NCI-H82 treated with DMSO at 0.1 percent for 48 hours (cell line): ENCODE measurements around the gene NEO1.
"Not testable (repeated sequence)": the region's sequence is repeated elsewhere in the genome, so short reads cannot be mapped to it uniquely, and the experiment has no call there.

Source experiments
- DNase-seq: peaks from one replicate; lab custom pipeline; 2025; ENCODE audit not compliant: unreplicated experiment; lab: John Stamatoyannopoulos, UW

NEO1 gene

DNA sequence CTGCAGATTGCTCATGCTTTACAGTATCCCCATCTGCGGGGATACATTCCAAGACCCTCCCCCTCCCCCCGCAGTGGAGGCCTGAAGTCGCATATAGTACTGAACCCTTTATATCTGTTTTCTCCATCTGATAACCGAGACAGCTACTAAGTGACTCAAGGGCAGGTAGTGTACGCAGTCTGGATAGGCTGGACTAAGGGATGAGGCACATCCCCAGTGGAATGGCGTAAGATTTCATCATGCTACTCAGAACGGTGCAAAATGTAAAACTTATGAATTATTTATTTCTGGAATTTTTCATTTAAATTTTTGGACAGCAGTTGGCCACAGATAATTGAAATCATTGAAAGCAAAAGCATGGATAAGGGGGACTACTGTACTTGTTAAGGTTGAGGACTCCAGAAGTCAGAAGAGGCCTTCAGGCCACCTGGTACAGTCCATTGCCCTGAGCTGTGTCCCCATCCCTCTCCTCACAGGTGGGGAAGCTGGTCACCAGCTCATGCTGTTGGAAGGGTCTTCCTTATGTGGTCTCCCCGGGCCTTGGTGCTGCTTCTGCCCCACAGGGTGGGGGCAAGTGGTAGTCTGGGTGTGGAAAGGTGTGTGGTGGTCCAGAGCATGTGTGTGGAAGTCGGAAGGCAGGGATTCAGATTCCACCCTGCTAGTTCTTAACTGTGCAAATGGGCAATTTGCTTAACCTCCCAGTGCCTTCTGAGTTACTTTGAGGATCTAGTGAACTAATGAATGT, 244.5 kb downstream of the NEO1 start:
- no peak for DNase-seq

GRCh38 chr15:73298522-73299245, 246.4 kb downstream of the NEO1 start:
- DNase-seq: no peak

DNA sequence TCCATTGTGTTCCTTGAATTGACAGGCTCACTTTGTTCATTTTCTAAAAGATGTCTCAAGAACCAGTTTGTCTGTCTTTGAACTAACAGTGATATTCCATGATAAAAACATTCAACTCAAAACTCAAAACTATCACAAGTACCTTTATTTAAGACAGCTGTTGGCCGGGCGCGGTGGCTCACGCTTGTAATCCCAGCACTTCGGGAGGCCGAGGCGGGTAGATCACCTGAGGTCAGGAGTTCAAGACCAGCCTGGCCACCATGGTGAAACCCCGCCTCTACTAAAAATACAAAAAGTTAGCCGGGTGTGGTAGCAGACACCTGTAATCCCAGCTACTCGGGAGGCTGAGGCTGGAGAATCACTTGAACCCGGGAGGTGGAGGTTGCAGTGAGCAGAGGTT, 248.0 kb downstream of the NEO1 start:
- not testable (repeated sequence) for DNase-seq

- DNase-seq: no peak
These were observed 251.4 kb downstream of the NEO1 start for GRCh38 chr15:73303636-73304035.

DNA sequence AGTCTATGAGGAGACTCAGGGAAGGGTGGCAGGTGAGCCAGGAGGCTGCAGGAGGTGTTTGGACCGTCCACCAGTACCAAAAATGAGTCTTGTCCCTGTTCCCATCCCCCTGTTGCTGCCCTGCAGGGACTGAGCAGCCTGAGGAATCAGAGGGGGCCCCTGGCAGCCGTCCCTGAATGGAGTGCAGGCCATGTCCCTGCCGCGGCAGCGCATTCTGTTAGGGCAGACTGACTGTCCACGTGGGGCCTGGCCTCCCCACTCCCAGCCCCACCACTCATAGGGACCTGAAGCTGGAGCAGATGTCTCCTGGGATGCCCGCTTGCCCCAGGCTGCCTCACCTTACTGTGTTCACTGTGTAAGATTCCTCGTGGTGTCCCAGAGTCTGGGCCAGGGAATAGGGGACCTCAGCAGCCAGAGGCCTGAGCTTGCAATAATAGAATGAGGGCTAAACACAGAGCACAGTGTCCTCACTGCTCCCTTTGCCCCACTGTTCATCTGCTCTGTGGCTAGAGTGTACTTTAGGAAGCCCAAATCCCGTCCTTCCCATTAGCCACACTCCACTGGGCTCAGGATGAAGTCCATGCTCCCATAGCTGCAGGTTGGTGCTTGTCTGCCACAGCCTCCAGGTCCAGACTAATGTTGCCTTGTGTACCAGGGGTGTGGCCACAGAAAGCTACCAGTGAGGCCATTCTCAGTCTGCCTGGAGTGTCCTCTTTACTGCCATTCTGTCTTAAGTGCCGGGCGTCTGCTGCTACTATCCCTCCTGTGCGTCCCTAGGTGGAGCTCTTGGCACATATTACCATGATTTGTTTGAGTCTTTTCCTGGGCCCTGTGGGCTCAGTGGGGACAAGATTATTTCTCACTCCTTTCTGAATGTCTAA, 253.3 kb downstream of the NEO1 start:
- DNase-seq: peak; percentile 50

GRCh38 chr15:73308305-73308704, 256.0 kb downstream of the NEO1 start:
- no peak for DNase-seq

- DNase-seq: no peak
These were observed 261.6 kb downstream of the NEO1 start for GRCh38 chr15:73313861-73314260.

DNA sequence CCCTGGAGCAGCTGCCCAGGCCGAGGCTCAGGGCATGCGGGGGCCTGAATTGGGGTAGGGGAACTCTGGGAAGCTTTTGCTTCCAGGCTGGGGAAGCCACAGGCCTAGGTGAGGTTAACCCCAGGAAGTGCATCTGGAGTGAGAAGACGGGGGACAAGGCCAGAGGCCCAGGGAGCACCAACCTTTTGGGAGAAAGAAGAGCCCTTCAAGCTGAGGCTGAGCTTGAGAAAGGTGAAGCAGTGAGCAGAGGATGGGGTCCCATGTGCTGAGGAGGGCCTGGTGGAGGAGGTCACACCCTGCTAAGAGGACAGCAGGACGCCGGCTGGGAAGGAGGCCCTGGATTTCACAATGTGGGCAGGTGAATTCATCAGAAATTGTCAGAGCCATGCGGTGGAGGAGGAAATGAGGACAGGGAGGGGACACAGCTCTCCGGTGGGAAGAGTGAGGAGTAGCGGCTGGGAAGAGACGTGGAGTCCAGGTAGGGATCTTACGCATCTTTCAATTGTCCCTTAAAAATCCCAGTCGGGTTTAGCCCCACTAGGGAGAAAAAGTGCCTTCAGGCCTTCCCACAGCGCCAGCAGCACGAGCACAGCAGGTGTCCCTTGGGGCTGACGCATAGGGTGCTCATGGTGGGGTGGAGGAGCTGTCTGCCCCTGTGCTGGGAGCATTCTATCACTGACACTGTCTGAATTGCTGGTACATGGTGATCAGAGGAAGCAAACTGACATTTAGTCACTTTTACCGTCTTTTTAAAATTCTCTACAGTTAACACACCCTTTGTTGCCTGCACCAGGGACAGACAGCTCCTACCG, 265.6 kb downstream of the NEO1 start:
- no peak for DNase-seq

DNA sequence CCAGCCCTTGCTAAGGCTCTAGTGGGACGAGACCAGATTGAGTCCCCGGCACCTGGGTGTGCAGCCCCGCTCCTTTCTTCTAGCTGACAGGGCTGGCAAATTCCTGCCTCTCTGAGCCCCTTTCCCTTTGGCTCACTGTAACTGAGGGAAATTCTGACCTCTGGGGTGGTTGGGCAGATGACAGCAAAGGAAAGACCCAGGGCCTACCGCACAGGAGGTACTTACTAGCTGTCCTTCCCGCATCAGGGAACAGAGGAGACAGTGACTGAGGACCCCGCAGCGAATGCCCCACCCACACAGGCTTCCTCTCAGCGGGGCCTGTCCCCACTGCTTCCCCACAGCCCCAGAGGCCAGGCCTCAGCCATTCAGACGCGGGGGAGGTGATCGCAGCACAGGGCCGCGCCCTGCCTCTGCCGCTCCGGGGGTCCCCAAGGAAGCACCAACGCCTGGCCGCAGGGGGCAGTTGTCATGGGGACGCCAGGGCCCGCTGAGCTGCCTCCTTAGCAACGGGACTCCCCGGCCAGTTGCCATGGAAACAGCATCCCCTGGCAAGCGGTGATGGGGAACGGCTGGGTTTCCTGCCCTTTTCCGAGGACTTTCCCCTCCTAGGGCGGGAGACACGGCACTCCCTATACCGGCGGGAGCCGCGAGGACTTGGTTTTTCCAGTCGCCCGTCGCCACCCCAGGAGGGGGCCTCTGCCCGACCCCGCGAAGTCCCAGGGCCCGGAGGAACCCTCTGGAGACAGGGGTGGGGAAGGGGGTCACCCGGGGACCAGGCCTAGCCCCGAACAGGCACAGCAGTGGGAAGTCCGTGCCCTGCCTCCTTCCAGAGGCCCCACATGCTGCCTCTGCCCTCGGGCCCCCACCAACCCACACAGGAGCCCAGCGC, 266.4 kb downstream of the NEO1 start:
- no peak for DNase-seq

DNA sequence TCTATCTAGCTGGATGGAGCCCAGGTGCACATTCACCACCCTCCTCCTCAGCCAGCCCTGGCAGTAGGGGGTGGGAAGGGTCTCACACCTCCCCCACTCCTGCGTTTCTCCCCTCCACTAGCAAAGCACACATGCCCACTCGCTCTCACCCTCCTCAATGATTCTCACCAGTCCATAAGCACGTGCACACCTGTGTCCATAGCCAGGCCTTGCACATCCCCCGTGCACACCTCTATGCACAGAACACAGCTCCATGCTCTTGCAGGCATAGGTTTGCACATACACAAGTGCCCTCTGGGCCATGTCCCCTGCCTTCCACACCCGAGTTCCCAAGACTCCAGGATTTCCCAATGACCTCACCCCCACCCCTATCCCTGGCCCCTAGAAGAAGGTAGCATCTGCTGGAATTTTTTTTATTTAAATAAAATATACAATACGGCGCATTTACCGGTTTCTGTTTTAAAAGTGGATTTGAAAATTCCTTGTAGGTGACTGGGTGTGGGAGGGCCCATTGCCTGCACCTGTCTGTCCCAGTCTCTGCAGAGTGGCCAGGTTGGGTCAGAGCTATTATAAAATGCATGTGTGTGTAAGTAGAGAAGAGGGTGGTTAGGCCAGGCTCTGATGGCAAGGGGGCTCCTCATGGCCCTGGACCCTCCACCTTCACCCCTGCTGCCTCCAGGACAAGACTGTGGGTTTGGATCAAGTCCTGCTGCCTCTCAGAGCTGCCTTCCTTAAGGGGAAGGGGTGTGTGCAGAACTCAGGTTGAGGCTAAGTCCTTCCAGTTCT, 267.4 kb downstream of the NEO1 start:
- DNase-seq: no peak

GRCh38 chr15:73320619-73321180, 268.4 kb downstream of the NEO1 start:
- no peak for DNase-seq

GRCh38 chr15:73321496-73322450, 269.5 kb downstream of the NEO1 start:
- peak; percentile 73 for DNase-seq

DNA sequence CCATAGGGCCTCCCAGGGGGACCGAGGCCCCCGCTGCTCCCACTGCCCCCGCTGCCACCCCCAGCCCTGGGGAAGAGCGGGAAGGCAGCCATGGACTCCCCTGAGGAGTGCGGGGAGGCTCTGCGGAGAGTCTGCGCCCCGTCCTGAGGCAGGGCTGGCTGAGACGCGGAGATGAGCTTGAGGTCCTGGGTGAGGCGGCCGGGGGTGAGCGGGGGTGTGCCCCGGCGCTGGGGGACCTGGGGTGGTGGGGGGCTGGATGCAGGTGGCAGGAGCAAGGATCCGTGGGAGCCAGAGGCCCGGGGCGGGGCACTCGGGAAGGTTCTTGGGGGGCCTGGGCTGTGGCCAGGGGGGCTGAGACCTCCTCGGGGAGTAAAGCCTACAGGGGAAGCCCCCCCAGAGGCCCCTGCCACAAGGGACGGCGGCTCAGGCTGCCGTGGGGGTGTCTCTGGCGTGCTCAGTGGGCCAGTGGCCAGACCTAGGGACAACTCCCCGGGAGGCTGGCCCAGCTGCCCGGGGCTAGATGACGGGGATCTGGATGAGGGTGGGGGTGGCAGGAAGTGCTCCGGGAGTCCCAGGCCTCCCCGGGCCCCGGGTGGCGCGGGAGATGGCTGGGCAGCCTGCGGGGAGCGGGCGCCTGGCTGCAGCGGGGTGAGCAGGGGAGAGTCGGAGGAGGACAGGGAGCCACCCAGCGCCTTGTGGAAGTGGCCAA, 270.6 kb downstream of the NEO1 start:
- DNase-seq: no peak

GRCh38 chr15:73323374-73323955, 271.2 kb downstream of the NEO1 start:
- DNase-seq: no peak

- no peak for DNase-seq
These were observed 271.7 kb downstream of the NEO1 start for GRCh38 chr15:73323956-73324355.

DNA sequence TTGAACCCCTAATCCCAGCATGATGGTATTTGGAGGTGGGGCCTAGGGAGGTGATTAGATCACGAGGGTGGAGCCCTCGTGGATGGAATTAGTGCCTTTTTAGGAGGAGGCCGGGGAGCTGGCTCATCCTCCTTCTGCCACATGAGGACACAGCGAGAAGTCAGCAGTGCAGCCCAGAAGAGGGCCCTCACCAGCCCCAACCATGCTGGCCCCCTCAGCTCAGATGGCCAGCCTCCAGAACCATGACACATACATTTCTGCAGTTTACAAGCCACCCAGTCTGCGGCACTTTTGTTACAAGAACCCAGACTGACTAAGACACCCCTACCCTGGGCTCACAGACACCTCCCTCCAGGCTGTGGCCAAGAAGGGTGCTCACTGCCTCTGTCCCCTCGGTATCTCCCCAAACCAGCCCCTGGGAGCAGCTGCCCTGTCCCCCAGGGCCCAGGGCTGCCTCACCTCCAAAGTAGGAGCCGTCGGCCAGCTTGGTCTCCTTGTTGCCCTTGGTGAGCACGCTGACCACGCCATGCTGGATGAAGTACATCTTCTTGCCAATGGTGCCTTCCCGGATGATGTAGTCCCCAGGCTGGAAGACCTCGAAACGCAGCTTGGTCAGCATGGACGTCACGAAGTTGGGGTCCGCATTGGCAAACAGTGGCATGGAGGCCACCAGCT, 272.4 kb downstream of the NEO1 start:
- no peak for DNase-seq
